NOMO-1 treated with DMSO at 0.1 percent for 48 hours (cell line): ENCODE results near the gene GPR61.

Experiments used
- DNase-seq: peaks from one replicate; lab custom pipeline; 2025; ENCODE audit not compliant: unreplicated experiment; lab: John Stamatoyannopoulos, UW

GPR61 gene

GRCh38 chr1:109539676-109540075, at the start of gene GPR61:
Gene GPR61 (plus strand): TSS chr1:109539872. CDS start chr1:109543023, 3,151 bp downstream.
- DNase-seq = no peak

GRCh38 chr1:109490029-109490933, 49.4 kb upstream of the GPR61 start:
- peak; percentile 54 for DNase-seq

GRCh38 chr1:109490934-109491302, 48.8 kb upstream of the GPR61 start:
- no peak for DNase-seq

GRCh38 chr1:109491372-109491771, 48.3 kb upstream of the GPR61 start:
- no peak for DNase-seq

GRCh38 chr1:109492779-109493178, 46.9 kb upstream of the GPR61 start:
- no peak for DNase-seq

- no peak for DNase-seq
Measured at GRCh38 chr1:109493227-109493626, 46.4 kb upstream of the GPR61 start.

- DNase-seq = peak; percentile 78
Measured at GRCh38 chr1:109493805-109494539, 45.7 kb upstream of the GPR61 start, which contains the start of gene CYB561D1. Gene CYB561D1 (plus strand): TSS chr1:109494094. CDS start chr1:109494140, 46 bp downstream.

GRCh38 chr1:109495738-109496137, 43.9 kb upstream of the GPR61 start:
- no peak for DNase-seq

GRCh38 chr1:109497449-109498160, 42.1 kb upstream of the GPR61 start:
- no peak for DNase-seq

- DNase-seq = no peak
Measured at GRCh38 chr1:109498161-109498801, 41.4 kb upstream of the GPR61 start.

- no peak for DNase-seq
Measured at GRCh38 chr1:109499081-109499480, 40.6 kb upstream of the GPR61 start.

GRCh38 chr1:109499661-109500536, 39.8 kb upstream of the GPR61 start:
- DNase-seq = peak; percentile 30

GRCh38 chr1:109500941-109501381, 38.7 kb upstream of the GPR61 start:
- no peak for DNase-seq

GRCh38 chr1:109501644-109502363, 37.9 kb upstream of the GPR61 start:
- no peak for DNase-seq

GRCh38 chr1:109502364-109502851, 37.3 kb upstream of the GPR61 start:
- DNase-seq = no peak

- DNase-seq = no peak
Measured at GRCh38 chr1:109503935-109504334, 35.7 kb upstream of the GPR61 start.

- DNase-seq = no peak
Measured at GRCh38 chr1:109504974-109505373, 34.7 kb upstream of the GPR61 start.

- DNase-seq = no peak
Measured at GRCh38 chr1:109508001-109508872, 31.4 kb upstream of the GPR61 start.
